Left renal cortex interstitium (tissue), 4 donors: ENCODE data around the gene SLC2A13. TPM values are rescaled to one million over a fixed set of nuclear protein-coding genes. Genes with fewer than 3 reads are reported as not detected.
"Not testable (repeated sequence)": the region's sequence is repeated elsewhere in the genome, so short reads cannot be mapped to it uniquely, and the experiment has no call there.

ENCODE experiments used
- DNase-seq, 4 donors: peaks; one replicate each; pipeline ENCODE4 v3.0.0-alpha.2; 2013; ENCODE audit warnings: low read depth in 4 of 4, low spot score in 2 of 4, missing footprints in 1 of 4
- polyA plus RNA-seq, 4 donors: library from polyadenylated mRNA; unstranded; fragments of 120-200 nt; gene quantifications; one replicate each; pipeline ENCODE4 v1.2.1, GENCODE V29; 2013; ENCODE audit not compliant: insufficient read length in 4 of 4

Gene SLC2A13
- polyA plus RNA-seq, 4 donors = 11.8 to 16.3 (median 14.5) TPM

DNA sequence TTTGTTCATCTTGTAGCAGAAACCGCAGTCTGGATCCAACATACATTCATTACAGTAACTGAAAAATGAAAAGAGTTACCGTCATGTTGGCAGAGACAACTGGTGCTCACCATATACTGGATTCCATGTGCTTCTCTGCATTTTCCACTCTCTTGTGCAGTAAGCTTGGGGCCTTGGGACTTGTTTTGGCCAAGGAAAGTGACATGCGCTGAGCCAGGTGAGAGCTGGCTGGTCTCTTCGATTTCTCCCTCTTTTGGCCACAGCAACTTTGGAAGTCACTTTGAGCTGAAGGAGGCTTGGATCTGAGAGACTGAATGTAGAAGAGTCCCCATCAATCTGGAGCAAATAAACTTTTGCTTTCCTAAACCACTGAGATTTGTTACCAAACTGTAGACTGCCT, 275.7 kb downstream of the SLC2A13 start:
- DNase-seq = no peak

DNA sequence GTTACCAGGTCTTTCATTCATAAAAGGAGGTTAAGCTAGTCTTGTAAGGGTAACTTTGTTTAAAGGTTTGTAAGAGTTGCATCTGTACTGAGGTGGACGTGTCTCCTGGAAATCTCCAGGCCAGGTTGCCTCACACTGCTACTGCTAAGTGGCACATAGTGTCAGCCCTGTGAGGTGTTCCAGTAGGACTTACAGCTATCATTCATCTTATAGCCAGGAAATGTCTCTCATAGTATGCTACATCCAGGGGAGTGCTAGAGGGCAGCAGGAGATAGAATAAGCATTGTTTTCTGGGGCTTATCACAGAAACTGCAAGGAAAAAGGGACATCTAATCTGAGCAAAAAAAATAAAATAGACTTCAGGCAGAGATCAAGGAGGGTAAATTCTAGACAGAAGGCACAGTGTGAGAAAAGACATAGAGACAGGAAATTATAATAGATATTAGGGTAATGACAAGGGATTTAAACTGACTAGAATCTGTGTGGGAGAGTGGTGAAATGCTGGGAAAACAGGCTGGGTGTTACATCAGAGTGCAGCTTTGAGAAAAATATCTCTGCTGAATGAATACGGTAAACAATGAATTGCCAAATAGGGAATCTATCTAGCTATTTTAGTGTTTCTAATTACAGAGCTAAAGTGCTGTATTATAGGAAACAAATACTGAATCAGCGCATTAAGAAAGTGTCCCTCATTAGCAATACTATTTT, 281.2 kb downstream of the SLC2A13 start:
- DNase-seq = no peak

DNA sequence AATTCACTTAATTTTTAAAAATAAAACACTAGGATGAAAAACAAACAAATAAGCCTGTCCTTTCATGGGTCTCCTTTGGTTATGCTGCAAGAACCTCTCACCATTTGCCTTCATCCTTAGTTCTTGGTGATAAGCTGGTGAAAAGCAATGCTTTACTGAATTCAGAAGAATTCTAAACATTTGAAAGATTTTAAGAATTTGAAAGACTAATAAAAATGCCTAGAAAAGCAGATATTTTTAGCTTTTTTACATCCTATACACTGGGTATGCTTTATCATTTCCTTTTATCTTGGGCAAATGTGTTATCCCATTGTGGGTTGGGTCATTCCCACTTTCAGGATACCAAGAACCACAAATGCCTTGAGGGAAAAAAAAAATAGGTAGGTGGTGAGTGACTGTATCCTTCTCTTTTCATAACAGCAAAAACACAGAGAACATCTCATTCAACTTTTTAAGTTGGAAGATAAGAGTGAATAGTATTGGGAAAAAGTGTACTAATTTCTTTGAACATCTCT, 289.2 kb downstream of the SLC2A13 start:
- no peak for DNase-seq

DNA sequence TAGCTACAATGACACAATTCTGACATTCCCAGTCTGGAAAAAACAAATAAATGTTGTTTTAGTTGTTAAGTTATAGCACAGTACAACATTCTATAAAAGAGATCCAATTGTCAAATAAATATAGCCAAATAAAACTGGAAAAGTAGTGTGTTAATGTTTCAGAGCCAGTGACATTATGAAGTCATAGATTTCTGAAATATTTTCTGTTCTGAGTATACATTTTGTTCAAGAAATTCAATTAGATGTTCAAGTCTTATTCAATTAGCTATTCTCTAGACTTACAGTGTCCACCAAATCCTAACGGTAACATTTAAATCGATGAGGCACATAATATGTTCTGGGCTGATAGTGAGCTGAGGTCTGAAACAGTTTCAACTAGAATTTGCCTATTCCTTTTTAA, 290.1 kb downstream of the SLC2A13 start:
- DNase-seq = no peak

DNA sequence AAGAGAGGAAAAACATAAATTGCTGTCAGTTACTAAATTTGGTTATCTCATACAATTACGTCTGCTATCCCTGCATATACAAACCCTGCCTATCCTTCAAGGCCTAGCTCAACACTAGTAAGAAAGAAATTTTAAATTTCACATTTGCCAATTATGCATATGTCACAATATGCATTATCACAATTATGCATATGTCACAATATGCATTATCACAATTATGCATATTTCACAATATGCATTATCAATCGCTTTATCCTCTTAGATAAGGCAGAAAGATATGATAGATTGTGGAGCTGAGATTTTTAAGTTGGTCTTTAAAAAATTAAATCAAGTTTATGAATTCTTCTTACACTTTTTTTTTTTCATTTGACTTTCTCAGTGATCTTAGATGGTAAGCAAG, 291.3 kb downstream of the SLC2A13 start:
- no peak for DNase-seq

DNA sequence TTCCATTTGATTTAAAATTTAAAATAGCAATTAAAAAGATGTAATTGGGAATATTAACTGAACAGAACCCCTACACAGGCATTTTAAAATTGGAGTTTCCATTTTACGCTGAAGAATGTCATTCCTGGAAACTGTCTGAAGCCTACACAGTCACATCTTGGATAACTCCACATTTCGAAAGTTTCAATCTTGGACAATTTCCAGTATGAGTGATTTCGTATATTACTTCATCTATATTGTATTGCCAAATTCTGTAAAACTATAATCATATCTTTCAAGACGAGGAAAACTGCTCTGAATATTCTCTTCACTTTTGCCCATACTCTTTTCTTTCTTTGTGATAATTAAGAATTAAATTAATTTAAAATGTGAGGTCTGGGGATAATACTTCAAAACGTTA, 292.1 kb downstream of the SLC2A13 start:
- no peak for DNase-seq

DNA sequence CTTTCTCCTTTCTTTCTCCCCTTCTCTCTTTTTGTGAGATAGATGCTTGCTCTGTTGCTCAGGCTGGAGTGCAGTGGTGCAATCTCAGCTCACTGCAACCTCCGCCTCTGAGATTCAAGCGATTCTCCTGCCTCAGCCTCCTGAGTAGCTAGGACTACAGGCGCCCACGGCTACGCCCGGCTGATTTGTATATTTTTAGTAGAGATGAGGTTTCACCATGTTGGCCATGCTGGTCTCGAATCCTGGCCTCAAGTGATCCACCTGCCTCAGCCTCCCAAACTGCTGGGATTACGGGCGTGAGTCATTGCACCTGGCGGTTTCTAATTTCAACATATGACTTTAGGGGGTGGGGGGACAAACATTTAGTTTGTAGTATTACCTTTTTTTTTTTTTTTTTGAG, 293.4 kb downstream of the SLC2A13 start:
- DNase-seq = not testable (repeated sequence)

DNA sequence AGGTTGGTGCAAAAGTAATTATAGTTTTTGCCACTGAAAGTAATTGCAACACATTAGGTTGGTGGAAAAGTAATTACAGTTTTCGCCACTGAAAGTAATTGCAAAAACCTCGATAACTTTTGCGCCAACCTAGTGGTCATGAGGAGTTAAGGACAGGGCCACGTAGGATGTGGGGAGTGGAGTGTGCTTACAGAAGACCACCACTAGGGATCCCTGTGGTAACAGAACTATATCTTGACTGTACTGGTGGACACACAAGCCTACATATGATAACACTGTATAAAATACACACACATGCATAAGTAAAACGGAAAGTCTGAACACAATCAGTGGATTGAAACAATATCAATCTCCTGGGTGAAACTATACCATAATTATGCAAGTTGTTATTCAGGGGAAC, 298.8 kb downstream of the SLC2A13 start:
- no peak for DNase-seq

DNA sequence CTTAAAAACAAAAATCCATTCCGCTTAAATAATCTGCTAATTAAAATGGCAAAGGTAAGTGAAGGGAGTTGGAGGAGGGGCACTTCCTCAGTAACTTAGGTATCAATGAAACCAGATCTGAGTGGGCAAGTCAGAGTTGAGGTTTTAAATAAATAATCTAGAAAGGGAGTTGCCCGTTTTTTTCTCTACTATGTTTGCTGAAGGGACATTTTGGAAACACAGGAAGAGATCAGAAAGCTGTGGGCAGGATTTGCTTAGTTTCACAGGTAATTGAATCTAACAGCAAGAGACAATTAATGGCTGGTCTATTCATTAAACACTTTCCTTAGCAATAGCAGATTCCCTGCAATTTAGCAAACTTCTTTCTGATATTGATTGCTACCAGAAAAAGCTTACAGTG, 300.2 kb downstream of the SLC2A13 start:
- no peak for DNase-seq

DNA sequence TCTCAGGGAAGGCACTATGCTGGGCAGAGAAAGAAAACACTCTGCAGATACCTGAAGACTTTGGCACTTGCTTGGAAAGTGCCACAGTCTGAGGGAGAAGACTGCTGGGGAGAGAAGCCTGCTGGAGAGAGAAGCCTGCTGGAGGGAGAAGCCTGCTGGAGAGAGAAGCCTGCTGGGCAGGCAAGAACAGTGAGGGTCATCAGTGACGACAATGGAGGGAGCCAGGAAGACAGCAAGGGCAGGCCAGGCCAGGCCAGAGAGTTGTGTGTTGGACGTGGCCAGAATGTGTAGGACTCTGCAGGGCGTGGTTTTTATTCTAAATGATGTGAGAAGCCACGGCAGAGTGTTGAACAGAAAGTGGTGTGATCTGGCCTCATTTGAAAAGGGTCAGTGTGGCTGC, 301.0 kb downstream of the SLC2A13 start:
- no peak for DNase-seq

DNA sequence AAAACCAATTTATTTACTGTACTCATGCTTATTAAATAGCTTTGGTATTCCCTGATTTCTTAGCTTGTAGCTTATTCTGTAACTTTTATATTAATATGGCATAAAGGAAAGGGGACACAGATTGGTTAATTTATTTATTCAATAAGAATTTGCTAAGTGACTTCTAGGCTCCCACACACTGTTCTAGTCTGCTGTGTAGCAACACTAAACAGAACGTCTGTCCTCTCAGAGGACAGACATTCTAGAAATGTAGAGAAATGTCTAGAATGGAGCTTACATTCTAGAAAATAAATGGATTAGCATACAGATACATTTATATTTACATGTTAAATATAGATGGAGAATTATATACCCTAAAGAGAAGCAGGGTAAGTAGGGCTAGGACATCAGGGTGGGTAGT, 301.4 kb downstream of the SLC2A13 start:
- no peak for DNase-seq

DNA sequence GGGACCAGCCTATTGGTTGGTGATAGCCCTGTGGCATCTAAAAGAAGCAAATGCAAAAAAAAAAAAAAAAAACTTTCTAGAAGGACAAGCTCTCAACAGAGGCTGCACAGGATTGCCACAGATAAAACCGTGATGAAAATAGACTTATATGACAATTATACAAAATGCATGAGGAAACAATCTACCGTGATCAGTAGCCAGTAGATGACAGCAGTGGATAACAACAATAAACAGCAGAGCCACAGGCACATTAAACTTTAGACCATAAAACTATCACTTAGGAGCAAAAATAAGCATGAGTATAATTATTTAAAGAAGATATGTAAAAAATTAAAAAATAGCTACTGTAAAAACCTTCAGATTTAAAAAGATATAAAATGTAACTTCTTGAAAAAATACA, 302.7 kb downstream of the SLC2A13 start:
- no peak for DNase-seq

DNA sequence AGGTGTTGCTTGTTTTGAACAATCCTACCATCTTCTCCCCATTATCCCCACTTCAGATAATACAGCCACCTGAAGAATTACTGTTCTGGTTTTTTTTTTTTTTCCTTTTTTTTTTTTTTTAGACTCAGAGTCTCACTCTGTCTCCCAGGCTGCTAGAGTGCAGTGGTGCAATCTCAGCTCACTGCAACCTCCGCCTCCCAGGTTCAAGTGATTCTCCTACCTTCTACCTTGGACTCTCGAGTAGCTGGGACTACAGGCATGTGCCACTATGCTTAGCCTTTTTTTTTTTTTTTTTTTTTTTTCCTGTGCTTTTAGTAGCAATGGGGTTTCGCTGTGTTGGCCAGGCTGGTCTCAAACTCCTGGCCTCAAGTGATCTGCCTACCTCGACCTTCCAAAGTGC, 306.9 kb downstream of the SLC2A13 start:
- no peak for DNase-seq

DNA sequence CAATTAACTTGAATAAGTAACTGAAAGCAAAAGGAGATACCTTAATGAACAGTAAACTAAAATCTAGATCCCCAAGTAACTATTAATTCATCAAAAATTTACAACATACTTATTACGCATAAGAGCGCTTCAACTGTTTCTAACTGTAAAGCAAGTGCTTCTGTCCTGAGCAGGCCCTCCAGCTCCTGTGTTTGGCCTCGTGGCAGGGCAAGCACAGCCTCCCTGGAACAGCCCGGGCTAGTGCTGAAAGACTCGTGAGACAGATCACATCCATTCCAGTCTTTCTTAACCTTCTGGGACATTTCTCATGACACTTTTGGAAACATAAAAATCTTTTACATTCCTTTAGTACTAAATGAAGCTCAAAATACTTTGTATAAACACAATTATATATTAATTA, 307.5 kb downstream of the SLC2A13 start:
- DNase-seq = no peak

DNA sequence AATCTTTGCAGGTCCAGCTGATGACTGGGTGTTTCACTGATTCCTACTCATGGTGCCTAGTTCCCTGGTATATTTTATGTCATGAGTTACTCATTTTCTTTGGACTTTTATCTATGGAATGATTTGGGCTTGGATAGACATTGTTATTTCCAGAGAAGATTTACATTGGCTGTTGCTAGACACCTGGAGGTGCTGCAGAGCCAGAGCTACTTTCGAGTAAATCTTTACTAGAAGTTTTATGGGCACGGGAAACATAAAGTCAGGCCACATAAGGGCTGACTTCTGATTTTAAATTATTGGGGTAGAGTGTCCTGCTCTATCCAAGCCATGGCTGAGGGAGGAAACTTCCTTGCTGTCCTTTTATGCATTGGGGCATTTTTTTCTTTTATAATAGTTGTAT, 310.4 kb downstream of the SLC2A13 start:
- DNase-seq = no peak

DNA sequence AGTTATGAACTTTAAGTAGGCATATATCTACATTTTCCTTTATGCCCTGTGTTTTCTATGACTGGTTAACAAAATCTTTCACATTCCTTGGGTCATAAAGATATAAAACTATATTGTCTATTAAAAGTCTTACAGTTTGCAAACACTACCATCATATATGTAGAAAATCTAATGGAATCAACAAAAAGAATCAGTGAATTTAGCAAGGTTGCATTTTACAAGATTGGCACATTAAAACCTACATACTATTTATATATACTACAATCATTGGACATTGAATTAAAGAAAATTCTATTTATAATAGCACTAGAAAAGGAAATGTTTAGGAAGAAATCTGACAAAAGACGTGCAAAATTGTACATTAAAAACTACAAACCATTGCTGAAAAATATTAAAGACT, 312.9 kb downstream of the SLC2A13 start:
- DNase-seq = no peak

DNA sequence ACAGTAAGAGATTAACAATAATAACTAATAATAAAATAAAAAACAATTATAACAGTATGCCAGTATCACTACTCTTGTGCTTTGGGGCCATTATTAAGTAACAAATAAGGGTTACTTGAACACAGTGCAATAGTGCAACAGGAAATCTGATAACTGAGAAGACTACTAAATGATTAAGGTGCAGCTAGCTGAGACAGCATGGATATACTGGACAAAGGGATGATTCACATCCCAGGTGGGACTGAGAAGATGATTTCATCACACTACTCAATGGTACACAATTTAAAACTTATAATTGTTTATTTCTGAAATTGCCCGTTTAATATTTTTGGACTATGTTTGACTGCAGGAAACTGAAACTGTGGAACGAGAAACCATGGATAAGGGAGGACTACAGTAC, 317.6 kb downstream of the SLC2A13 start:
- DNase-seq = no peak

DNA sequence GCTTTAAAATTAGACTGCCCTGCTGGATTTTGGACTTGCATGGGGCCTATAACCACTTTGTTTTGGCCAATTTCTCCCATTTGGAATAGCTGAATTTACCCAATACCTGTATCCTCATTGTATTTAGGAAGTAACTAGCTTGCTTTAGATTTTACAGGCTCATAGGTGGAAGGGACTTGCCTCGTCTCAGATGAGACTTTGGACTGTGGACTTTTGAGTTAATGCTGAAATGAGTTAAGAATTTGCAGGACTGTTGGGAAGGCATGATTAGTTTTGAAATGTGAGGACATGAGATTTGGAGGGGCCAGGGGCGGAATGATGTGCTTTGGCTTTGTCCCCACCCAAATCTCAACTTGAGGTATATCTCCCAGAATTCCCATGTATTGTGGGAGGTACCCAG, 320.1 kb downstream of the SLC2A13 start:
- DNase-seq = not testable (repeated sequence)

DNA sequence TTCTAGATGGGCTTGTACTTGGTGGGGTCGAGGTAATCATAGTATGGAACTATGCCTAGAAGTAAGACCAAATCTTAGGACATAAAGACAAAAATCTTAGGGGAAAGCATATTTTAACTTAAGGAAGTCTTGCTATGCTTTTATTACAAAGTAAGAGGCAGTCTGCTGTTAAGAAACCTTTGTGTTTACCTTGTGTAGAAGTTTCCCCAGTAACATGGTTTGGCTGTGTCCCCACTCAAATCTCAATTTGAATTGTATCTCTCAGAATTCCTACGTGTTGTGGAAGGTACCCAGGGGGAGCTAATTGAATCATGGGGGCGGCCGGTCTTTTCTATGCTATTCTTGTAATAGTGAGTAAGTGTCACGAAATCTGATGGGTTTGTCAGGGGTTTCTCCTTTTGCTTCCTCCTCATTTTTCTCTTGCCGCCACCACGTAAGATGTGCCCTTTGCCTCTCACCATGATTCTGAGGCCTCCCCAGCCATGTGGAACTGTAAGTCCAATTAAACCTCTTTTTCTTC, 323.8 kb downstream of the SLC2A13 start:
- DNase-seq = no peak

DNA sequence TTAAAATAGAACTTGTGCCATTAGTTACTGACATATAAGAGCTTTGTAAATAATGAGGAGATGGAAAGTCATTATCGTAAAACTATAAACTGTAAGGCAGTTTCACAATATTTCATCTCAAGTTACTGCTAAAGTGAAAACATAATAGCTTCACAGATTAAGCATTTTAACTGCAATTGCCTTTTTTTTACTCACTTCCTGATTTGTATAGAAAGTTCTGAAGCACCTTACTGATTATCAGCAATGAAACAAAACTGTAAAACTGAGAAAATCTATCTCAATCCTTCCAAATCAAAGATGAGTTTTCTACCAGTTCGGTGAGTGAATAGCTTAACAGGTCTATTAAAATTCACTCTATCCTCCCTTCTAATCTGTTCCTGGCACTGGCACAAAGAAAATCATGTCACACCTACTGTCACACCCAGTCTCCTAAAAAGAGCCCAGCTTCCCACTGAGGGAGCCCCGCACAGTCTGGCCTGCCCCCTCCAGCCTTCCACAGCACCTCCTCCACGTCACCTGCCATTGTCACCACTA, 324.9 kb downstream of the SLC2A13 start:
- DNase-seq = no peak

DNA sequence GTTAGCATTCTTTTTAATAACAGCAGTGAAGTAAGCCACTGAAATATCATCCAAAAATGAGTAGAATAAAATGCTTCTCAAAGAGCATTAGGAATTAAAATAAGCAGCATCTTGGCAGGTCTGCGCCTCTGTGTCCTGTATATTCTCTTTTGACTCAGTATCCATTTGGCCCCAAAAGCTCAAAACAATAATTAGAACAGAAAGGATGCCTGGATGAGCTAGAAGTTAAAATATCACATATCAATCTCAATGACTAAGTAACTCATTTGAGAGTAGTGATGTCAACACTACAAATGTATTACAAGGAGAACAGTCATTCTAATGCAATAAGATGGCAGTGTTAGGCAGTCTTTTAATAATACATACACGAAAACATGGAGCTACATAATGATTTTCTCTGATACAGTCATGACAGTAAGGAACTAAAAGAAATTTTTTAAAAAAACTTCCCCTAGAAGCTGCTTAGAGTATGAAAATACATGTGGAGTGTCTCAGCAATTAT, 325.4 kb downstream of the SLC2A13 start:
- no peak for DNase-seq

DNA sequence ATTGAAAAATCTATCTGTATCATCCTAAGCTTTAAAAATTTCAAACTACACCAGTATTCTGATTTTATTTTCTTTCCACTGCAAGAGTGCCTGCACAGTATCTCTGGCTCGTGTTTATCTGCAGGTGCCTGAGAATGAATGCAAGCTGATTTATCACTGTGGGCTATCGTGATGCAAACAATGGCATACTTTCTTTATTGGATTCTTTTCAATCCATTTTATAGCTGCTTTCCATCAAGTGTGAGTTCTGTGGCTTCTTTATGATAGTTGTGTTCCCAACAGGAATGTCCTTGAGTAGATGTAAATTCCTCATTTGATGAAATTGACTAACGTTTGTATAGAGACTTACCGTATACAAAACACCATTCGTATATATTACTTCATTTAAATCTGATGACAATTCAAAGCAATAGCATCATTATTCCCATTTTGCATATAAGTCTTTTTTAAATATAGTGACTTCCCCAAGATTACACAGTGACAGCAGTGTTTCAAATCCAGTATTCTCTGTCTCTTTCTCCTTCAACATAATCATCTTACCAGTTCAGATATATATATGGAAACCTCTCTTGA, 326.0 kb downstream of the SLC2A13 start:
- no peak for DNase-seq
